Neural cell (in vitro differentiated cells): ENCODE data around the gene MYOF. TPM values are rescaled to one million over a fixed set of nuclear protein-coding genes. Genes with fewer than 3 reads are reported as not detected.

ENCODE experiments used
- H2AFZ ChIP-seq: fragments of 200-600, 300-800 bp; sonication (generic), shearing (Covaris generic); 2 replicates; pipeline ENCODE4 v1.6.0; 2014; ENCODE audit warnings: low read depth, mild to moderate bottlenecking, antibody characterized with exemption, low read length, moderate library complexity
- H3F3A ChIP-seq: fragments of 200-600 bp; shearing (Covaris generic); 2 replicates; pipeline ENCODE4 v1.6.1; 2016; ENCODE audit warnings: mild to moderate bottlenecking, moderate library complexity, mixed read lengths, antibody characterized with exemption, low read length; ENCODE audit not compliant: insufficient read depth, poor library complexity, severe bottlenecking
- H3K27ac ChIP-seq: fragments of 200-600, 300-800 bp; sonication (generic), shearing (Covaris generic); 2 replicates; pipeline ENCODE4 v1.5.1; 2014; ENCODE audit warnings: mild to moderate bottlenecking, low read length, moderate library complexity
- H3K27me3 ChIP-seq: fragments of 300-800, 200-600 bp; sonication (generic), shearing (Covaris generic); 2 replicates; pipeline ENCODE4 v1.6.0; 2014; ENCODE audit warnings: mild to moderate bottlenecking, low read depth, low read length, moderate library complexity; ENCODE audit not compliant: insufficient read depth
- H3K36me3 ChIP-seq: fragments of 300-800, 200-600 bp; sonication (generic), shearing (Covaris generic); 2 replicates; pipeline ENCODE4 v1.5.1; 2014; ENCODE audit warnings: mild to moderate bottlenecking, antibody characterized with exemption, low read length, moderate library complexity; ENCODE audit not compliant: insufficient read depth
- H3K4me2 ChIP-seq: fragments of 300-800, 200-600 bp; sonication (generic), shearing (Covaris generic); 2 replicates; pipeline ENCODE4 v1.6.0; 2014; ENCODE audit warnings: mild to moderate bottlenecking, low read length
- H3K4me3 ChIP-seq: fragments of 300-800, 200-600 bp; sonication (generic), shearing (Covaris generic); 2 replicates; pipeline ENCODE4 v1.5.1; 2014; ENCODE audit warnings: mild to moderate bottlenecking, low read length, moderate library complexity
- H3K79me2 ChIP-seq: fragments of 200-600 bp; shearing (Covaris generic); replicated peaks from 2 replicates; pipeline ENCODE4 v1.6.0; 2014; ENCODE audit warnings: mild to moderate bottlenecking, low read length, moderate library complexity; ENCODE audit not compliant: insufficient read depth
- H3K9ac ChIP-seq: fragments of 300-800, 200-600 bp; sonication (generic), shearing (Covaris generic); 2 replicates; pipeline ENCODE4 v1.6.1; 2016; ENCODE audit warnings: mild to moderate bottlenecking, low read length, mixed read lengths
- H3K9me2 ChIP-seq: fragments of 200-600 bp; shearing (Covaris generic); 2 replicates; pipeline ENCODE4 v1.6.1; 2016; ENCODE audit warnings: mild to moderate bottlenecking, low read length, mixed read lengths; ENCODE audit not compliant: insufficient read depth
- H3K9me3 ChIP-seq: fragments of 200-600, 300-800 bp; sonication (generic), shearing (Covaris generic); 2 replicates; pipeline ENCODE4 v1.6.1; 2016; ENCODE audit warnings: mild to moderate bottlenecking, mixed run types, low read length, moderate library complexity, mixed read lengths
- H4K20me1 ChIP-seq: fragments of 200-600 bp; shearing (Covaris generic); 2 replicates; pipeline ENCODE4 v1.6.1; 2016; ENCODE audit warnings: mild to moderate bottlenecking, mixed run types; ENCODE audit not compliant: insufficient read depth
- CTCF ChIP-seq: fragments of 450-650 bp; IDR thresholded peaks from 2 replicates; pipeline ENCODE4 v1.5.1; 2014; ENCODE audit warnings: antibody characterized with exemption, mild to moderate bottlenecking, moderate library complexity; ENCODE audit not compliant: poor library complexity, severe bottlenecking
- EP300 ChIP-seq: fragments of 450-650 bp; conservative IDR thresholded peaks from 2 replicates; pipeline ENCODE4 v1.6.1; 2014; ENCODE audit warnings: antibody characterized with exemption, mild to moderate bottlenecking, moderate library complexity; ENCODE audit not compliant: poor library complexity, severe bottlenecking
- EZH2 ChIP-seq: fragments of 200-600, 300-800 bp; shearing (Covaris generic), sonication (generic); IDR thresholded peaks from 2 replicates; pipeline ENCODE4 v1.6.1; 2014; ENCODE audit warnings: antibody characterized with exemption, low read length, borderline replicate concordance, mild to moderate bottlenecking; ENCODE audit not compliant: insufficient read depth, poor library complexity, severe bottlenecking
- MXI1 ChIP-seq: fragments of 450-650 bp; conservative IDR thresholded peaks from 2 replicates; pipeline ENCODE4 v1.6.1; 2014; ENCODE audit warnings: antibody characterized with exemption, mild to moderate bottlenecking; ENCODE audit not compliant: poor library complexity, severe bottlenecking
- RAD21 ChIP-seq: fragments of 450-650 bp; conservative IDR thresholded peaks from 2 replicates; pipeline ENCODE4 v1.6.1; 2014; ENCODE audit warnings: antibody characterized with exemption, mild to moderate bottlenecking, moderate library complexity
- SMC3 ChIP-seq: fragments of 450-650 bp; conservative IDR thresholded peaks from 2 replicates; pipeline ENCODE4 v1.6.1; 2014; ENCODE audit warnings: antibody characterized with exemption, mild to moderate bottlenecking, moderate library complexity; ENCODE audit not compliant: poor library complexity
- TAF1 ChIP-seq: IDR thresholded peaks from 2 replicates; pipeline ENCODE4 v1.6.1; 2012; ENCODE audit warnings: low read depth
- polyA plus RNA-seq: library from polyadenylated mRNA; depleted of rRNA; stranded (reverse); fragments of >200 nt; gene quantifications from 2 replicates; pipeline ENCODE4 v1.2.3, GENCODE V29; 2014
- TF ChIP-seq, protein P1 (sequence below): IDR thresholded peaks from 2 replicates; pipeline ENCODE4 v1.6.1; 2012; ENCODE audit warnings: borderline replicate concordance

MYOF gene
- polyA plus RNA-seq, 1 donor from 2014 or later, result 0.47 TPM

DNA sequence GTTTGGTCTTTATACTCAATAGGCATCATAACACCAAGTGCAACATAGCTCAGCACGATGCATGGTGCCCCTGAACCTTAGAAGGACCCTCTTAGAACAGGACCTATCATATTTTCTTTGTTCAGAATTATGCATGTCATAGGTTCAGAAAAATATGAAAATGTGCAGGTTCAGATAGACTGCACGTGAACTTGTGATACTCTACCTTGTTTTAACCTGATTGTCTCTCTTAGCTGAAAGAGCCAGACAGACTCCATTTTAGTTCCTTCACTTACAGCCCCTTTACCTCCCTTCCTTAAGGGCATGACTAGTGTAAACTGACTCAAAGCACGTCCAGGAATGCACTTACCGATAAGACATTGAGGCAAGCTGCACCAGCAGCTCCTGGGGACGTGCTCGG, 35.1 kb downstream of the MYOF start:
- no peak overlapping the region for H3K9ac ChIP-seq
- no peak overlapping the region for H3K4me3 ChIP-seq
- H3K36me3 ChIP-seq, result no peaks in the 10 kb centered on the region
- no peak overlapping the region for H3K4me2 ChIP-seq
- H3K27ac ChIP-seq, result no peak overlapping the region
- H3K27me3 ChIP-seq, result no peaks in the 10 kb centered on the region
- H2AFZ ChIP-seq, result no peak overlapping the region
- H4K20me1 ChIP-seq, result no peaks in the 10 kb centered on the region
- no peaks in the 10 kb centered on the region for H3F3A ChIP-seq
- no peaks in the 10 kb centered on the region for H3K9me3 ChIP-seq
- no peaks in the 10 kb centered on the region for H3K9me2 ChIP-seq
- no peak for TF ChIP-seq CTCF
- no peak for TF ChIP-seq MXI1
- no peak for TF ChIP-seq EP300
- no peak for TF ChIP-seq RAD21
- no peak for TF ChIP-seq SMC3
- TF ChIP-seq, protein P1, sequence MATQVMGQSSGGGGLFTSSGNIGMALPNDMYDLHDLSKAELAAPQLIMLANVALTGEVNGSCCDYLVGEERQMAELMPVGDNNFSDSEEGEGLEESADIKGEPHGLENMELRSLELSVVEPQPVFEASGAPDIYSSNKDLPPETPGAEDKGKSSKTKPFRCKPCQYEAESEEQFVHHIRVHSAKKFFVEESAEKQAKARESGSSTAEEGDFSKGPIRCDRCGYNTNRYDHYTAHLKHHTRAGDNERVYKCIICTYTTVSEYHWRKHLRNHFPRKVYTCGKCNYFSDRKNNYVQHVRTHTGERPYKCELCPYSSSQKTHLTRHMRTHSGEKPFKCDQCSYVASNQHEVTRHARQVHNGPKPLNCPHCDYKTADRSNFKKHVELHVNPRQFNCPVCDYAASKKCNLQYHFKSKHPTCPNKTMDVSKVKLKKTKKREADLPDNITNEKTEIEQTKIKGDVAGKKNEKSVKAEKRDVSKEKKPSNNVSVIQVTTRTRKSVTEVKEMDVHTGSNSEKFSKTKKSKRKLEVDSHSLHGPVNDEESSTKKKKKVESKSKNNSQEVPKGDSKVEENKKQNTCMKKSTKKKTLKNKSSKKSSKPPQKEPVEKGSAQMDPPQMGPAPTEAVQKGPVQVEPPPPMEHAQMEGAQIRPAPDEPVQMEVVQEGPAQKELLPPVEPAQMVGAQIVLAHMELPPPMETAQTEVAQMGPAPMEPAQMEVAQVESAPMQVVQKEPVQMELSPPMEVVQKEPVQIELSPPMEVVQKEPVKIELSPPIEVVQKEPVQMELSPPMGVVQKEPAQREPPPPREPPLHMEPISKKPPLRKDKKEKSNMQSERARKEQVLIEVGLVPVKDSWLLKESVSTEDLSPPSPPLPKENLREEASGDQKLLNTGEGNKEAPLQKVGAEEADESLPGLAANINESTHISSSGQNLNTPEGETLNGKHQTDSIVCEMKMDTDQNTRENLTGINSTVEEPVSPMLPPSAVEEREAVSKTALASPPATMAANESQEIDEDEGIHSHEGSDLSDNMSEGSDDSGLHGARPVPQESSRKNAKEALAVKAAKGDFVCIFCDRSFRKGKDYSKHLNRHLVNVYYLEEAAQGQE, result no peak
- no peak for TF ChIP-seq TAF1
- no peaks in the 10 kb centered on the region for H3K79me2 ChIP-seq

- no peak overlapping the region for H2AFZ ChIP-seq
- H3F3A ChIP-seq, result no peaks in the 10 kb centered on the region
- no peak overlapping the region for H3K9ac ChIP-seq
- H3K36me3 ChIP-seq, result no peaks in the 10 kb centered on the region
- no peaks in the 10 kb centered on the region for H3K9me3 ChIP-seq
- H3K27me3 ChIP-seq, result no peaks in the 10 kb centered on the region
- H3K79me2 ChIP-seq, result no peaks in the 10 kb centered on the region
- no peak overlapping the region for H3K4me2 ChIP-seq
- H3K4me3 ChIP-seq, result no peak overlapping the region
- H3K27ac ChIP-seq, result no peak overlapping the region
- no peaks in the 10 kb centered on the region for H3K9me2 ChIP-seq
- no peak for TF ChIP-seq EP300
- TF ChIP-seq EZH2, result no peak
- TF ChIP-seq CTCF, result no peak
- no peak for TF ChIP-seq RAD21
- TF ChIP-seq TAF1, result no peak
- no peak for TF ChIP-seq SMC3
- no peak for TF ChIP-seq MXI1
- H4K20me1 ChIP-seq, result no peaks in the 10 kb centered on the region
Measured at GRCh38 chr10:93445978-93446720, 36.0 kb downstream of the MYOF start.
